Measurements from ENCODE around the gene ANKRD13A. TPM values are rescaled to one million over a fixed set of nuclear protein-coding genes. Genes with fewer than 3 reads are reported as not detected.
"Not testable (repeated sequence)": the region's sequence is repeated elsewhere in the genome, so short reads cannot be mapped to it uniquely, and the experiment has no call there.

Gene ANKRD13A
- polyA plus RNA-seq, 4 donors = 34.5 to 51.3 (median 41.1) TPM

DNA sequence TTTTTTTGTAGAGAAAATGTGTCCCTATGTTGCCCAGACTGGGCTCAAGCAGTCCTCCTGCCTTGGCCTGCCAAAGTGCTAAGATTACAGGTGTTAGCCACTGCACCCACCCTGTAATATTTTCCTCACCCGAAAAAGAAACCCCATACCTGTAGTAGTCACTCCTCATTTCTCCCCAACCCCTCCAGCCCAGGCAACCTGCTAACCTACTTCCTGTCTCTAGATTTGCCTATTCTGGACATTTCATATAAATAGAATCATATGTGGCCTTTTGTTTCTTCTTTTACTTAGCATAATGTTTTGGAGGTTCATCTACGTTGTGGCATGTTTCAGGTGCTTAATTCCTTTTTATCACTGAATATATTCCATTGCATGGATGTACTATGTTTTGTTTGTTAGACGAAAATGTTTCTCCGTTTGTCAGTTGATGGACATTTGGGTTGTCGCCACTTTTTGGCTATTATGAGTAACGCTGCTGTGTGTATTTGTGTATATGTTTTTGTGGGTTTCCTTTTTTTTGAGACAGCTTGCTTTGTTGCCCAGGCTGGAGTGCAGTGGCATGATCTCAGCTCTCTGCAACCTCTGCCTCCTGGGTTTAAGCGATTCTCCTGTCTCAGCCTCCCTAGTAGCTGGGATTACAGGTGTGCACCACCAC, 6.2 kb downstream of the ANKRD13A start:
- no peak for DNase-seq (ENCODE audit: low read depth in 4 of 4, low spot score in 2 of 4)

DNA sequence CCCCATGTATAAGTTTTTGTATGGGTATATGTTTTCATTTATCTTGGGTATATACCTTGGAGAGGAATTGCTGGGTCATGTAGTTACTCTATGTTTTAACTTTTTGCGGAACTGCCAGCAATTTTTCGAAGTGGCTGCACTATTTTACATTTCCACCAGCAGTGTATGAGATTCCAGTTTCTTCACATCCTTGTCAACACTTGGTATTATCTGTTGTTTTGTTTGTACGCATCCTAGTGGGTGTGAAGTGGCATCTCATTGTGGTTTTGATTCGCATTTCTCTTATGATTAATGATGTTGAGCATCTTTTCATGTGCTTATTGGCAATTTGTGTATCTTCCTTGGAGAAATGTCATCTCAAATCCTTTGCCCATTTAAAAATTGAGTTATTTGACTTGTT, 6.9 kb downstream of the ANKRD13A start:
- no peak for DNase-seq (ENCODE audit: low read depth in 4 of 4, low spot score in 2 of 4)

DNA sequence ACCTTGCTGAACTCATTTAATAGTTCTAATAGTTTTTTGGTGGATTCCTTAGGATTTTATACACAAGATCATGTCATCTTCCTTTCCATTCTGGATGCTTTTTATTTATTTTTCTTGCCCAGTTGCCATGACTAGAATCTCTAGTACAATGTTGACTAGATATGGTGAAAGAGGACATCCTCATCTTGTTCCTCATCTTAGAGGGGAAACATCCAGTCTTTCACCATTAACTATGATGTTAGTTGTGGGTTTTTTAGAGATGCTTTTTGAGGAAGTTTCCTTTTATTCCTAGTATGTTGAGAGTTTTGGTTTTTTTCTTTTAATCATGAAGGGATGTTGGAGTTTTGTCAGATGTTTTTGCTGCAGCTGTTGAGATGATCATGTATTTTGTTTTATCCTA, 8.7 kb downstream of the ANKRD13A start:
- DNase-seq (ENCODE audit: low read depth in 4 of 4, low spot score in 2 of 4) = no peak

- not testable (repeated sequence) for DNase-seq (ENCODE audit: low read depth in 4 of 4, low spot score in 2 of 4)
These were observed 9.6 kb downstream of the ANKRD13A start for GRCh38 chr12:110008681-110009398.

- DNase-seq (ENCODE audit: low read depth in 4 of 4, low spot score in 2 of 4) = no peak
These were observed 11.9 kb downstream of the ANKRD13A start for GRCh38 chr12:110010853-110011723.

DNA sequence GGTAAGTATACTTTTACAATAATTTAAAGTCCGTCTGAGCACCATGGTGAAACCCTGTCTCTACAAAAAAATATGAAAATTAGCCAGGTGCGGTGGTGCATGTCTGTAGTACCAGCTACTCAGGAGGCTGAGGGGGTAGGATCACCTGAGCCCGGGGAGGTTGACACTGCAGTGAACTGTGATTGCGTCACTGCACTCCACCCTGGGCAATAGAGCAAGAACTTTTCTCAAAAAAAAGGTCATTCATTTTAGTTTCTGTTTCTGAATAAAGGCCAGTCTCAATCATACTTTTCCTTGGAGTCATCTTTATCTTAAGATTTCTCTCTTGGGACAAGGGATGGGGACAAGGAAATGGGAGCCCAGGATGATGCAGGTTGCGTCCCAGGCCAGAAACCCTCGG, 12.9 kb downstream of the ANKRD13A start:
- no peak for DNase-seq (ENCODE audit: low read depth in 4 of 4, low spot score in 2 of 4)

- no peak for DNase-seq (ENCODE audit: low read depth in 4 of 4, low spot score in 2 of 4)
These were observed 13.4 kb downstream of the ANKRD13A start for GRCh38 chr12:110012659-110013058.

- DNase-seq (ENCODE audit: low read depth in 4 of 4, low spot score in 2 of 4) = no peak
These were observed 15.9 kb downstream of the ANKRD13A start for GRCh38 chr12:110015132-110015531.

DNA sequence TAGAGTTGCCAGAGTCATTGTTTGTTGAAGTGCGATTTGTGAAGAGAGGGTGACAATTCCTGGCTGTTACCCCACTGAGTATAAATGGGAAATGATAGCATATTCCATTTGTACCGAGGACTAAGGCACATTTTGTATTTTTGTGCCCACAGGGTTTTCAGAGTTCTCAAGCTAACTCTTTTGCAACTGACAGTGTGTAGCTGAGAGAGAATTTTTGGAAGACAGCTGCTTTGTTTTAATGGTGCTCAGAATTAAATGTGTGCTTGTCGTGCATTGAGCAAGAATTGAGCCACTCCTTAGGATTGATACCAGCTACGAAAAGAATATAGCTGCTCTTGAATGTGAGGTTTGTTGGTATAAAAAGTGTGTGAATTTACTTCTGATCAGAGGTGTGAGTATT, 21.7 kb downstream of the ANKRD13A start:
- DNase-seq (ENCODE audit: low read depth in 4 of 4, low spot score in 2 of 4) = no peak

DNA sequence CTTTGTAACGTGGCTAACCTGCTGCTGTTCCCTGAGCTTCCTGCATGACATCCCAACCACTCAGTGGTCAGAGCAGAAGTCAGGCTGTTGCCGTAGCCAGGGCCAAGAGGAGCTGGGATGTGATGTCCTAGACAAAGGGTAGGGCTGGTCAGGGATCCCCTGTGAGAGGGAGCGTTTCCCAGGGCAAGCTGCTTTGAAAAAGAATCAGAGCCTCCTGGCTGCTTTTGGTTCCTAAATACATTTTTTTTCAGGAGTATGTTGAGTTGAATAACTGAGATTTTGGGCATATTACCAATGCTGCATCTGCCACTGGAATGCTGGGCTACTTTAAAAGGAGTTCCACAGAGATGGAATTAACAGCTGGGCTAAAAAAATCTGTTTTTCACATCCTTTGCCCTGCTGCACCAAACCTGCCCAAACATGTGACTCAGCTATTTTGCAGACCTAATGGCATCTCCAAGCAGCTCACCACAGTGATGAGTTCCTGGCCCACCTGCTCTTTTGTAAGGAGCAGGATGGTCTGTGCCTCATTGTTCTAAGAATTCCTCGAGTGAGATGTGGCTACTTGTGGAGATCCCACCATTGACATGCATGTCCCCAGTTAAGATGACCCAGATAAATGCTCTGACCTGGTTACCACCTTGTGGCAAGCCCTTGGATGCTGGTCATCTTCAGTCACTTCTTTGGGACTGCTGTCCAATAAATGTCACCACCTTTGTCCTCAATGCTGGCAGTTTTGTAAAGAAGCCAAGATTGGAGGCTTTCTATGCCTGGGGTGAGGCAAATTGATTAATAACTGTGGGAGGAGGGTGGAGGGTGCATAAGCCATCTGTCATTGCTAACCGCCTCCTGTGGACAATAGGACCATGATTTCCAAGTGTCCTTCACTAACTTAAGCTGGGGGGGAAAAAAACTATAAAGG, 24.1 kb downstream of the ANKRD13A start:
- DNase-seq (ENCODE audit: low read depth in 4 of 4, low spot score in 2 of 4) = no peak

GRCh38 chr12:110024051-110024450, 24.8 kb downstream of the ANKRD13A start:
- no peak for DNase-seq (ENCODE audit: low read depth in 4 of 4, low spot score in 2 of 4)

DNA sequence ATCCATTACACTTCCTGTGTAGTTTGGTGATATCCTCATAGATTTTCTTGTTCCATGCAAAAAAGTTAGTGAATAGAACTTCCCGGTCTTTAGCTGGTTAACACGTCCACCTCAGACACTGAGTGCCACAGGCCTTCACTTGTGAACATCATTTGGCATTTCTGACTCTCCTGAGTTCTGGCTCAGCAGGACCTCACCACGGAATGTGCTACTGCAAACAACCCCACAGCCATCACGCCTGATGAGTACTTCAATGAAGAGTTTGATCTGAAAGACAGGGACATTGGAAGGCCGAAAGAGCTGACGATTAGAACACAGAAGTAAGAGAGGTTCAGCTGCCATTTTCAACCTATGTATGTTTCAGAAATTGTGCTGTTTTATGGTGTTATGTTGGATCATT, 29.1 kb downstream of the ANKRD13A start:
- DNase-seq (ENCODE audit: low read depth in 4 of 4, low spot score in 2 of 4) = no peak

- DNase-seq (ENCODE audit: low read depth in 4 of 4, low spot score in 2 of 4) = no peak
These were observed 30.1 kb downstream of the ANKRD13A start for GRCh38 chr12:110029290-110029815.

DNA sequence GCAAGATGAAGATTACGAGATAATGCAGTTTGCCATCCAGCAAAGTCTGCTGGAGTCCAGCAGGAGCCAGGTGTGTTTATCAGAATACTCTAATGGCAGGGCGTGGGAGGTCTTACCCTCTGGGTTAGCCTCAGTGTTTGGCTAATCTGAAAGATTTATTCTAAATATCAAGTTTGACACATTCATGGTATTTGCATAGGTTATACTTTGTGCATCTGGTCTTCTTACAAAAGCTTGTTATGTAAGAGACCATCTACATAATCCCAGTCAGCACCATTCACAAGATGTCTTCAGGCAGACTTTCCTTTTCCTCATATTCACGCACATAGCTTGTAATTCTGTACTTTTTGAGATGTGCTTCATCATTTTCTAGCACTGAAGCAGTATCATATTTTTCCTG, 34.7 kb downstream of the ANKRD13A start:
- DNase-seq (ENCODE audit: low read depth in 4 of 4, low spot score in 2 of 4) = no peak

GRCh38 chr12:110035534-110036104, 36.4 kb downstream of the ANKRD13A start:
- no peak for DNase-seq (ENCODE audit: low read depth in 4 of 4, low spot score in 2 of 4)

DNA sequence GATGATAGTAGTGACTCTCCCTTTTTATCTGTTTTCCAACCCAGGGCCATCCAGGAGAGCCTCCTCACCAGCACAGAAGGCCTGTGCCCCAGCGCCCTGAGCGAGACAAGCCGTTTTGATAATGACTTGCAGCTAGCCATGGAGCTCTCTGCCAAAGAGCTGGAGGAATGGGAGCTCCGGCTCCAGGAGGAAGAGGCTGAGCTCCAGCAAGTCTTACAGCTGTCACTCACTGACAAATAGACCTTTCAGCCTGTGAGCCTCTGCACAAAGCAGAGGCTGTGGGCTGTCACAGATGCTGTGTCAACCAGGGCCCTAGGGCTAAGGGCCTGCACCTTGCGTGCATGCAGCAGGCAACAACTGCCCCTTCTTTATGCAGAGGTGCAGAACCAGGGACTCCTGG, 38.1 kb downstream of the ANKRD13A start:
- no peak for DNase-seq (ENCODE audit: low read depth in 4 of 4, low spot score in 2 of 4)

DNA sequence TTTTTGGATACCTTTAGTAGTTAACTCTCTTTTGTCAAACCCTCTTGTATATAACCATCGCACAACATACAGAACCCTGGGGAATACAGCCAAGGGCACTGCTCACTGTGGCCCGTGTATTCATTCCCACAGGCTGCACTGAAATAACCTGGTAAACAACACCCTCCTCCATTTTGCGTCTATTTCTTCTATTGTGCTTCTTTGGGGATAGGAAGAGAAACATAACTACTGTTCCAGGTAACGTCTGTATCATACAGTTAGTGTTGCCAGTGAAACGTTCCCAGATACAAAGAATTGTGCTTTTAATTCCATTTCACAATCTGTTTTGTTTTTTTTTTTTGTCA, 39.5 kb downstream of the ANKRD13A start:
- no peak for DNase-seq (ENCODE audit: low read depth in 4 of 4, low spot score in 2 of 4)

DNA sequence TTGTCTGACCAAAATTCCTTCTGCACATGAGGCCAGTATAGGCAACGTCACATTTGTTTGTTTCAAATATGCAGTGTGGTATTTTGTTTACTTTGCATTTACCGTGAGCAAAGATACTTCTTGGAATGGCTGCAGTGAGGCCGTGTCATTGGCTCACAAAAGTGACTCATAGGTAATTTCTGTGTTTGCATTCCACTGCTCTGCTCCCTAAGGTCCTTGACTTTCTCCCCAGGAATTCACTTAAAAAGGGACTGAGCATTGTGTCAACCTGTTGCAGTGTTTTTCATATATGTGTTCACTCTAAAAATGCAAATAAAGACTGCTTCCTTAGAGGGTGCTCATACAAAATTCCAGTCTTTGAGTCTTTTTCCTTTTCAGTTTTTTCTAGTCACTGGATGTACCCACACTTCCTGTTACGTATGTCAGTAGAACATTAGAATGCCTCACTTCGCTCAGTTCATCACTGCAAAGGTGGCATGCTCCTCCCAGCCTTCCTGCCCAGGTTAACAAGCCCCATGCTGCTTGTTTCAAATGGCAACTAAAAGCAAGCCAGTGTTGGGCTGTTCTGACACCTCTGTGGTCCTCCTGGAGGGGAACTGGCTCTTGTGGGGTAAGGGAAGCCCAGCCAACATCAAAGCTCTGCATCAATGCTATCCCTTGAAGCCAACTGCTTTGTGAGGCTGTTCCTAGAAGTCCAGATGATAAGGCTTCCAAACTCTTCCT, 40.0 kb downstream of the ANKRD13A start:
- no peak for DNase-seq (ENCODE audit: low read depth in 4 of 4, low spot score in 2 of 4)

- no peak for DNase-seq (ENCODE audit: low read depth in 4 of 4, low spot score in 2 of 4)
These were observed 43.0 kb downstream of the ANKRD13A start for GRCh38 chr12:110042264-110042663.

All from left renal cortex interstitium (tissue), 4 donors.